CD14-positive monocyte (primary cell): ENCODE measurements around the gene VAV1. TPM values are rescaled to one million over a fixed set of nuclear protein-coding genes. Genes with fewer than 3 reads are reported as not detected.
"Not testable (repeated sequence)": the region's sequence is repeated elsewhere in the genome, so short reads cannot be mapped to it uniquely, and the experiment has no call there.

Experiments
- DNase-seq, 3 donors: peaks; one replicate each; pipeline ENCODE4 v3.0.0-alpha.2; 2011 to 2022
- H2AFZ ChIP-seq: 2 replicates; pipeline ENCODE4 v1.6.0; 2012; ENCODE audit warnings: mild to moderate bottlenecking, low read depth, low read length, inconsistent platforms; ENCODE audit not compliant: insufficient read depth, poor library complexity, severe bottlenecking
- H3K27ac ChIP-seq, 2 donors: 1 replicate in 1 of 2; 2 replicates in 1 of 2; pipeline ENCODE4 v1.5.1; 2012 to 2013; ENCODE audit warnings: low read length in 2 of 2, control low read depth in 1 of 2, inconsistent platforms in 1 of 2, low read depth in 1 of 2, mild to moderate bottlenecking in 1 of 2
- H3K27me3 ChIP-seq, 2 donors: one replicate each; pipeline versions ENCODE4 v1.6.0 to v1.6.1; 2011 to 2013; ENCODE audit warnings: low read length in 2 of 2; ENCODE audit not compliant: control insufficient read depth in 2 of 2, insufficient read depth in 2 of 2
- H3K36me3 ChIP-seq, 2 donors: replicated peaks in 1 of 2; 1 replicate in 1 of 2; 2 replicates in 1 of 2; pipeline versions ENCODE4 v1.5.1 to v1.6.1; 2012 to 2013; ENCODE audit warnings: low read length in 2 of 2, control low read depth in 1 of 2, inconsistent platforms in 1 of 2, mild to moderate bottlenecking in 1 of 2; ENCODE audit not compliant: insufficient read depth in 2 of 2, control insufficient read depth in 1 of 2
- H3K4me1 ChIP-seq, 2 donors: 1 replicate in 1 of 2; 2 replicates in 1 of 2; pipeline versions ENCODE4 v1.5.1 to v1.6.1; 2012 to 2013; ENCODE audit warnings: low read length in 2 of 2, control low read depth in 1 of 2, inconsistent platforms in 1 of 2, mild to moderate bottlenecking in 1 of 2, moderate library complexity in 1 of 2; ENCODE audit not compliant: insufficient read depth in 2 of 2, control insufficient read depth in 1 of 2
- H3K4me2 ChIP-seq: replicated peaks from 2 replicates; pipeline ENCODE3; 2012; ENCODE audit warnings: low read length, moderate library complexity, mild to moderate bottlenecking; ENCODE audit not compliant: poor library complexity, severe bottlenecking; ENCODE audit errors: extremely low read depth
- H3K4me3 ChIP-seq, 3 experiments: fragments of 200-600 bp in 1 of 3; sonication (generic) in 1 of 3; replicated peaks in 1 of 3; 1 replicate in 2 of 3; 2 replicates in 1 of 3; pipeline ENCODE4 v1.5.1; 2011 to 2013; ENCODE audit warnings: low read length in 3 of 3, mild to moderate bottlenecking in 3 of 3, control low read depth in 2 of 3, low read depth in 2 of 3, inconsistent platforms in 1 of 3, moderate library complexity in 1 of 3
- H3K79me2 ChIP-seq: 2 replicates; pipeline ENCODE4 v1.6.0; 2012; ENCODE audit warnings: mild to moderate bottlenecking, control low read depth, inconsistent platforms, low read length, moderate library complexity; ENCODE audit not compliant: insufficient read depth
- H3K9ac ChIP-seq: 2 replicates; pipeline ENCODE4 v1.6.0; 2017; ENCODE audit warnings: low read length, mild to moderate bottlenecking; ENCODE audit not compliant: insufficient read depth, poor library complexity, severe bottlenecking
- H3K9me3 ChIP-seq, 2 donors: replicated peaks in 1 of 2; 1 replicate in 1 of 2; 2 replicates in 1 of 2; pipeline versions ENCODE4 v1.5.1 to v1.6.1; 2012 to 2013; ENCODE audit warnings: low read length in 2 of 2, control low read depth in 1 of 2; ENCODE audit not compliant: control insufficient read depth in 1 of 2, insufficient read depth in 1 of 2
- H4K20me1 ChIP-seq: 2 replicates; pipeline ENCODE4 v1.6.0; 2012; ENCODE audit warnings: mild to moderate bottlenecking, low read length, control low read depth, moderate library complexity; ENCODE audit not compliant: insufficient read depth
- H3K27ac Mint-ChIP-seq, 7 donors: one replicate each; pipeline ENCODE4 v1.8.0; 2020; ENCODE audit warnings: mild to moderate bottlenecking in 7 of 7, mixed read lengths in 7 of 7, moderate library complexity in 6 of 7, inconsistent platforms in 2 of 7
- H3K27me3 Mint-ChIP-seq, 3 donors: one replicate each; pipeline ENCODE4 v1.8.0; 2021 to 2022; ENCODE audit warnings: low read depth in 3 of 3, mild to moderate bottlenecking in 3 of 3, mixed read lengths in 3 of 3, moderate library complexity in 3 of 3, inconsistent platforms in 1 of 3
- H3K36me3 Mint-ChIP-seq, 2 donors: one replicate each; pipeline ENCODE4 v1.8.0; 2020; ENCODE audit warnings: mixed read lengths in 2 of 2, inconsistent platforms in 1 of 2, mild to moderate bottlenecking in 1 of 2
- H3K4me1 Mint-ChIP-seq: one replicate; pipeline ENCODE4 v1.8.0; 2020; ENCODE audit warnings: mild to moderate bottlenecking, mixed read lengths
- H3K4me3 Mint-ChIP-seq, 2 donors: one replicate each; pipeline ENCODE4 v1.8.0; 2020; ENCODE audit warnings: mild to moderate bottlenecking in 2 of 2, mixed read lengths in 2 of 2, moderate library complexity in 1 of 2
- H3K9me3 Mint-ChIP-seq, 7 donors: one replicate each; pipeline ENCODE4 v1.8.0; 2020 to 2022; ENCODE audit warnings: mixed read lengths in 7 of 7, mild to moderate bottlenecking in 6 of 7, moderate library complexity in 6 of 7, inconsistent platforms in 2 of 7
- CTCF ChIP-seq: fragments of 200-600 bp; IDR thresholded peaks from one replicate; pipeline ENCODE4 v1.8.0; 2022; ENCODE audit warnings: antibody characterized with exemption, mild to moderate bottlenecking
- WGBS: methylation state at CpG from one replicate; pipeline ENCODE4 v1.1.5; 2013; ENCODE audit warnings: missing lambda C conversion rate; ENCODE audit not compliant: insufficient coverage; 5-methylcytosine and 5-hydroxymethylcytosine counted together
- intact Hi-C, 2 donors: fragments of 100-400 bp; cut with micrococcal nuclease; formaldehyde crosslinking; loops; one replicate each; pipeline versions ENCODE4 v1.15.0 to v1.15.1; 2023
- polyA plus RNA-seq, 3 donors: library from polyadenylated mRNA; depleted of rRNA in 1 of 3; unstranded in 2 of 3; stranded (reverse) in 1 of 3; fragments of 300-500 nt in 2 of 3; fragments of >200 nt in 1 of 3; fragmentation: Illumina TruSeq in 2 of 3; gene quantifications; 1 replicate in 2 of 3; 2 replicates in 1 of 3; pipeline ENCODE4 v1.2.3, GENCODE V29; 2012 to 2021

VAV1 gene
- polyA plus RNA-seq, 3 donors: 21.3 to 81.2 (median 30.2) TPM

- Histone ChIP-seq H3K4me1 (peaks cover 28 to 50% of the 10 kb centered on the region in 2 donors), H3K36me3 (no peaks in the 10 kb centered on the region), H3K9ac (peak overlapping the region; percentile 51), H3K79me2 (peaks cover 14% of the 10 kb centered on the region), H3K9me3 (no peaks in the 10 kb centered on the region), H2AFZ (peak overlapping the region; percentile 51), H3K27me3 (peaks cover 0 to 13% of the 10 kb centered on the region in 2 donors), H3K4me3 (peak overlapping the region in 2 of 3 experiments; percentile 37 to 74), H3K4me2 (peak overlapping the region; percentile 86), H4K20me1 (peaks cover 8% of the 10 kb centered on the region), H3K27ac (peak overlapping the region; percentile 30 to 70)
- H3K27ac Mint-ChIP-seq: peak overlapping the region; percentile 86 to 94 (median 91)
- WGBS: 45% methylated on average over 5 of the region's 8 CpGs
- H3K36me3 Mint-ChIP-seq: no peaks in the 10 kb centered on the region
- intact Hi-C loops: loop anchor here (5.0 to 10.0 kb wide), 2 partner anchors 39 to 254 kb away; no protein-coding TSS in a partner anchor
- peak overlapping the region; percentile 82 to 90 for H3K4me3 Mint-ChIP-seq
- peaks cover 0 to 5% (median 2%) of the 10 kb centered on the region in 7 donors for H3K9me3 Mint-ChIP-seq
- no peak for TF ChIP-seq CTCF
- peaks cover 44% of the 10 kb centered on the region for H3K4me1 Mint-ChIP-seq
- H3K27me3 Mint-ChIP-seq: peaks cover 12 to 17% (median 15%) of the 10 kb centered on the region in 3 donors
- DNase-seq: no peak
Observed at GRCh38 chr19:6768236-6768785, 4.2 kb upstream of the VAV1 start.

- H3K4me3 ChIP-seq: no peak overlapping the region
- peaks cover 0 to 5% (median 2%) of the 10 kb centered on the region in 7 donors for H3K9me3 Mint-ChIP-seq
- peaks cover 50% of the 10 kb centered on the region for H3K4me1 Mint-ChIP-seq
- no peaks in the 10 kb centered on the region for H3K36me3 ChIP-seq
- peaks cover 12 to 17% (median 15%) of the 10 kb centered on the region in 3 donors for H3K27me3 Mint-ChIP-seq
- H3K79me2 ChIP-seq: peaks cover 22% of the 10 kb centered on the region
- H3K4me2 ChIP-seq: no peak overlapping the region
- H3K4me3 Mint-ChIP-seq: no peak overlapping the region
- H3K36me3 Mint-ChIP-seq: no peaks in the 10 kb centered on the region
- 83% methylated on average over 1 of the region's 11 CpGs for WGBS
- DNase-seq: peak in 2 of 3 donors; percentile 44 to 84
- H3K27ac ChIP-seq: no peak overlapping the region
- no peak overlapping the region for H2AFZ ChIP-seq
- intact Hi-C loops: loop anchor here (5.0 to 10.0 kb wide), 2 partner anchors 38 to 254 kb away; no protein-coding TSS in a partner anchor
- peak; percentile 36 for TF ChIP-seq CTCF
- peaks cover 0 to 13% of the 10 kb centered on the region in 2 donors for H3K27me3 ChIP-seq
- H3K4me1 ChIP-seq: peaks cover 32 to 55% of the 10 kb centered on the region in 2 donors
- H3K9ac ChIP-seq: no peak overlapping the region
- peak overlapping the region in 1 of 7 donors; percentile 70 for H3K27ac Mint-ChIP-seq
- no peaks in the 10 kb centered on the region for H3K9me3 ChIP-seq
- peaks cover 14% of the 10 kb centered on the region for H4K20me1 ChIP-seq
Observed at GRCh38 chr19:6769006-6769619, 3.4 kb upstream of the VAV1 start.

- WGBS: 58% methylated on average over 4 of the region's 7 CpGs
- Mint-ChIP-seq H3K27ac (peak overlapping the region; percentile 86 to 95 (median 89)), H3K4me1 (peaks cover 63% of the 10 kb centered on the region), H3K4me3 (peak overlapping the region in 1 of 2 donors; percentile 55), H3K36me3 (peaks cover 14 to 16% of the 10 kb centered on the region in 2 donors)
- H3K36me3 ChIP-seq: peaks cover 0 to 13% of the 10 kb centered on the region in 2 donors
- peaks cover 47 to 65% of the 10 kb centered on the region in 2 donors for H3K4me1 ChIP-seq
- intact Hi-C loops: loop anchor here in 1 of 2 donors (2.0 to 5.0 kb wide), 3 partner anchors 31 to 91 kb away; partner anchors contain the start of gene TRIP10
- H3K27ac ChIP-seq: peak overlapping the region; percentile 80 to 97
- not testable (repeated sequence) for H3K9ac ChIP-seq, H2AFZ ChIP-seq, H3K27me3 ChIP-seq, DNase-seq, H3K4me2 ChIP-seq, H3K27me3 Mint-ChIP-seq, H3K9me3 Mint-ChIP-seq, H3K9me3 ChIP-seq
- peaks cover 36% of the 10 kb centered on the region for H4K20me1 ChIP-seq
- H3K4me3 ChIP-seq: peak overlapping the region in 1 of 3 experiments; percentile 100
- peaks cover 48% of the 10 kb centered on the region for H3K79me2 ChIP-seq
Observed at GRCh38 chr19:6771648-6772027, 870 bp upstream of the VAV1 start.
